Measurements from ENCODE around the gene OTULIN.

Gene OTULIN

GRCh38 chr5:14700478-14701436 lies 36.2 kb downstream of the OTULIN start:
- no peak for TF ChIP-seq CTCF (IDR thresholded peaks at IDR 0.05; ENCODE audit: insufficient read depth, missing control alignments)
- no peak for FAIRE-seq
- no peak for DNase-seq (ENCODE audit: insufficient read length, low spot score)

GRCh38 chr5:14701556-14701955 lies 37.0 kb downstream of the OTULIN start:
- TF ChIP-seq CTCF (IDR thresholded peaks at IDR 0.05; ENCODE audit: insufficient read depth, missing control alignments), result no peak
- DNase-seq (ENCODE audit: insufficient read length, low spot score), result no peak
- FAIRE-seq, result no peak

GRCh38 chr5:14702238-14702839 lies 37.8 kb downstream of the OTULIN start:
- no peak for TF ChIP-seq CTCF (IDR thresholded peaks at IDR 0.05; ENCODE audit: insufficient read depth, missing control alignments)
- no peak for FAIRE-seq

GRCh38 chr5:14705556-14705955 lies 41.0 kb downstream of the OTULIN start:
- no peak for TF ChIP-seq CTCF (IDR thresholded peaks at IDR 0.05; ENCODE audit: insufficient read depth, missing control alignments)
- FAIRE-seq (no peak), DNase-seq (ENCODE audit: insufficient read length, low spot score) (no peak)

More at GRCh38 chr5:14702238-14702839, 37.8 kb downstream of the OTULIN start:
- no peak for DNase-seq (ENCODE audit: insufficient read length, low spot score)

GRCh38 chr5:14706615-14707021 lies 42.1 kb downstream of the OTULIN start:
- no peak for TF ChIP-seq CTCF (IDR thresholded peaks at IDR 0.05; ENCODE audit: insufficient read depth, missing control alignments)
- DNase-seq (ENCODE audit: insufficient read length, low spot score), result no peak
- FAIRE-seq, result no peak

- TF ChIP-seq CTCF (IDR thresholded peaks at IDR 0.05; ENCODE audit: insufficient read depth, missing control alignments), result no peak
- DNase-seq (ENCODE audit: insufficient read length, low spot score), result no peak
These were observed 43.4 kb downstream of the OTULIN start for GRCh38 chr5:14707811-14708390.

More at GRCh38 chr5:14707811-14708390, 43.4 kb downstream of the OTULIN start:
- FAIRE-seq, result no peak

Measured in D721Med (cell line).